ENCODE measurements around the gene MIB1. TPM values are rescaled to one million over a fixed set of nuclear protein-coding genes. Genes with fewer than 3 reads are reported as not detected.

MIB1 gene
- total RNA-seq = 71.0 and 87.6 TPM in 2 replicates

DNA sequence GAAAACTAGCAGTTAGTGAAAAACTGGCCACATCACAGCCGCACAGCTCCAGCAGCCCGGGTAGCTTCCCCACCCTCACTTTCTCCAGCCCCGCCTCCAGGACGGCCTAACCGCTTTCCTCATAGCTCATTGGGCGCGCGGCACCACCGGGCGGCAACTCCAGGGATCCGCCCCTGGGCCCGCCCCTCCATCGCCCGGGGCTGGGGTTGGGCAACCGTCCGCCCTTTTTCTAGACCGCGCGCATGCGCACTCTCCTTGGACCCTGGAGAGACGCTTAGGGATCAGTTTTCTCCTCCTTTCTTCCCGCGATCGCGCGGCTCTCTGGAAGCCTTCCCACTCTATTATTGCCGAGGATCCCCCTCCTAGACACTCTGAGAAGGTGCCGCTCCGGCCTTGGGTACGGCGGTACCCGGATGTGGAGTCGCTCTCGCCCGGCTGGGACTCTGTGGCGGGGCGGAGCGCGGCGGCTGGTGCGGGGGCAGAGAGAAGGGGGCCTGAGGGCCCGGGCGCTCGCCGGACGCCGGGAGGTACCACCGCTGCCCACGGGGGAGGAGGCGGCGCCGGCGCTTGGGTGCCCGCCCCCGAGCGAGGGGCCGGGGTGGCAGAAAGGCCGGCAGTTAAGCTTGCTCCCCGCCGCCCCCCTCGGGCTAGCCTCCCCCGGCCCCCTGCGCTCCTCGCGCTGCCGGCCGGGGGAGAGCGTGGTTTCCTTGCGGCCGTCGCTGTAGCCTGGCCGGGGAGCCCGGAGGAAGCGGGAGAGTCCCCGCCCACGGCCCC is at the start of gene MIB1:
TSS of gene MIB1 (plus strand) at position 255 of the 774 bp plus-strand sequence. CDS start 792 bp downstream, outside the sequence.

GRCh38 chr18:21704603-21705364 is 35.8 kb upstream of the MIB1 start, which contains the start of gene ABHD3:
ABHD3 (minus strand) TSS chr18:21704774; CDS start chr18:21704665, 109 bp downstream.

Other genes with a start within 250 kb of the MIB1 start
- 14.6 and 17.4 TPM in 2 replicates for gene ESCO1, start 140.1 kb upstream of the MIB1 start, total RNA-seq
- 7.7 and 14.1 TPM in 2 replicates for gene SNRPD1, start 128.5 kb upstream of the MIB1 start, total RNA-seq
- gene ABHD3, start 36.0 kb upstream of the MIB1 start, total RNA-seq = 5.9 and 6.2 TPM in 2 replicates